ENCODE data around the gene SPZ1.
"Not testable (repeated sequence)": the region's sequence is repeated elsewhere in the genome, so short reads cannot be mapped to it uniquely, and the experiment has no call there.

The SPZ1 gene, protein sequence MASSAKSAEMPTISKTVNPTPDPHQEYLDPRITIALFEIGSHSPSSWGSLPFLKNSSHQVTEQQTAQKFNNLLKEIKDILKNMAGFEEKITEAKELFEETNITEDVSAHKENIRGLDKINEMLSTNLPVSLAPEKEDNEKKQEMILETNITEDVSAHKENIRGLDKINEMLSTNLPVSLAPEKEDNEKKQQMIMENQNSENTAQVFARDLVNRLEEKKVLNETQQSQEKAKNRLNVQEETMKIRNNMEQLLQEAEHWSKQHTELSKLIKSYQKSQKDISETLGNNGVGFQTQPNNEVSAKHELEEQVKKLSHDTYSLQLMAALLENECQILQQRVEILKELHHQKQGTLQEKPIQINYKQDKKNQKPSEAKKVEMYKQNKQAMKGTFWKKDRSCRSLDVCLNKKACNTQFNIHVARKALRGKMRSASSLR

GRCh38 chr5:80319702-80320101 lies at the start of gene SPZ1:
SPZ1 (plus strand) TSS chr5:80320002; CDS start chr5:80320216, 214 bp downstream.
- DNase-seq, result no peak

DNA sequence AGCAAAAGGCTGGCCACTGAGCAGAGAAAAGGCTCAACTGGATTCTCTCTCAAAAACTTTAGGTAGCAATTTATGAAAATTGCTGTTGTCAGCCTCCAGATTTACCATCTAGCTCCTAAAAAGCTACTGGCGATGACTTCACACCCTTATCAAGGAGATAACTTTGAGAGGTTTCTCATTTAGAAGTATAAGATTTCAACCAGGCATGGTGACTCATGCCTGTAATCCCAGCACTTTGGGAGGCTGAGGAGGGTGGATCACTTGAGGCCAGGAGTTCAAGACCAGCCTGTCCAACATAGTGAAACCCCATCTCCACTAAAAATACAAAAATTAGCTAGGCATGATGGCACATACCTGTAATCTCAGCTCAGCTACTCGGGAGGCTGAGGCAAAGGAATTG lies 49.3 kb upstream of the SPZ1 start:
- not testable (repeated sequence) for DNase-seq

GRCh38 chr5:80275347-80275746 lies 44.5 kb upstream of the SPZ1 start:
- DNase-seq, result no peak

DNA sequence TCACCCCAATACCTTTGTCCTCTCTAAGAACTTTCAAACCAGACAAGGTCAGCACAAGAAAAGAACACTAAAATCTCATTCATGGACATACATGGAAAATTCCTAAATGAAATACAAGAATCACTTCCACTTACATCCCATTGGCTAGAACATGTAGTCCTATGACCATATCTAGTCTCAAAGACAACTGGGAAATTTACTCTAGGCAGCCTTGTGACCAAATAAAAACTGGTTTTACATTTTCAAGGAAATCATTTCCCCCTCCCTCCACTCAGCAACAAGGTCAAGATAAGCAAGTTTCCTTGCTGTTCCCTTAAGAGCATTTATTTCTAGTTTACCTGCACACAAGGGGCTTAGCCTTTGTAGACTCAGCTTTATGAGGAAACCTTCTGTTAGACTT lies 43.6 kb upstream of the SPZ1 start:
- no peak for DNase-seq

DNA sequence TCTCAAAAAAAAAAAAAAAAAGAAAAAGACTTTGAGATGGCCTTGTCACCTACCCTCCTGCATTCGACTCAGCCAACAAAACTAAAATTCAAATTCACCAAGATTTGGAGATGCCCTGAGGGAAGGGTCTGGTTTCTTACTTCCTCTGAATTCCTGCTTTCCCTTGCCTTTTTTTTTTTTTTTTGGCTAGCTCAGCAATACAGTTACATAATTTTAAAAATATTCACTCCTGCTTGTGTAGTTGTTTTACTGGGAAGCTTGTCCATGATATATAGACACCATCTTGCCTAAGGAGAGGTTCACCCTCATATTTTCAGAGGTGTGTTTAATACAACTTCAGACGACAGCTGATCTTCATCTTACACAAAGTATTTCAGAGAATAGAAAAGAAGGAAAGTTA lies 42.6 kb upstream of the SPZ1 start:
- DNase-seq, result no peak

DNA sequence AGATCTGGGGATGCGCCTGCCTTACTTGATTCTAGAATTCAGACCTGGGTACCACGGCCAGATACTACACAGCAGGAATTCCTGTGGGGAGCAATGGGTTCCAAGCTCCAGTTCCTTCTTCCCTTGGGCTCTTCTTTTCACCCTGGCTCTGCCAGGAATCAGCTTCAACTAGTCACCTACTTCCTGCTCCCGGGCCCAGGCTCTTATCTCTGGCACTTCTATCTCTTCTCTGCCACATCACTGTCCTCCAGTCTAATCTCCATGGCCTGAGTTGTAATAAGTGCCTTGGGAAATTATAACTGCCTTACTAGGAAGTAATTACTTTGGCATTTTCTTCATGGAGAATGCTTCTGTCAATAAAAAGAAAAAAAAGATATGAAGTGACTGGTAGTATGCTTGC lies 37.7 kb upstream of the SPZ1 start:
- no peak for DNase-seq

DNA sequence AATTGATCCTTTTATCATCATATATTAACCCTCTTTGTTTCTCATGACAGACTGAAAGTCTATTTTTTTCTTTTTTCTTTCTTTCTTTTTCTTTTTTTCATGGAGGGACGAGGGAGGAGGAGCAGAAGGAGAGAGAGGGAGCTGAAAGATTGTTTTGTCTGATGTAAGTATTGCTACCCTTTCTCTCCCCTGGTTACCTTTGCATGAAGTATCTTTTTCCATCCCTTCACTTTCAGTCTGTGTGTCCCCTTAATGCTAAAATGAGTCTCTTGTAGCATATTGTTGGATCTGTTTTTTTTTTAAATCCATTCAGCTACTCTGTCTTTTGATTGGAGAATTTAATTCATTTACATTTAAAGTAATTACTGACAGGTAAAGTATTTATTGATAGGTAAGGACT lies 36.4 kb upstream of the SPZ1 start:
- no peak for DNase-seq

GRCh38 chr5:80284720-80285119 lies 35.1 kb upstream of the SPZ1 start:
- peak; percentile 17 to 28 for DNase-seq

GRCh38 chr5:80288177-80288576 lies 31.6 kb upstream of the SPZ1 start:
- no peak for DNase-seq

GRCh38 chr5:80289320-80289719 lies 30.5 kb upstream of the SPZ1 start:
- no peak for DNase-seq

DNA sequence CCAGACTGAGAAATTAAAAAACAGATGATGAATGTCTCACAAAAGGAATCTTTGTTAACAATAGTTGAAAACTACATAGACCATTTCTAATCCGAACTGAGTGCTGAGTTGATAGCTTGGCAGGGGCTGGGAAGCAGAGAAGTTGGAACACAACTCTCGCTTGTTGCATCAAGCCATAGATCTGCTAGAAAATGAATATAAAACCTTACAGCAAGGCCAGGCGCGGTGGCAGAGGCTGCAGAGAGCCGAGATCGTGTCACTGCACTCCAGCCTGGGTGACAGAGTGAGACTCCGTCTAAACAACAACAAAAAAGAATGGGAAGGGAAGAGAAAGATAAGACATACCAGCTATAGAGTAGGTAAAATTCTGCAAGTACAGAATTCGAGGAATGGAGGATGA lies 28.0 kb upstream of the SPZ1 start:
- no peak for DNase-seq

GRCh38 chr5:80296121-80296520 lies 23.7 kb upstream of the SPZ1 start:
- no peak for DNase-seq

GRCh38 chr5:80299601-80300000 lies 20.2 kb upstream of the SPZ1 start:
- DNase-seq, result no peak

DNA sequence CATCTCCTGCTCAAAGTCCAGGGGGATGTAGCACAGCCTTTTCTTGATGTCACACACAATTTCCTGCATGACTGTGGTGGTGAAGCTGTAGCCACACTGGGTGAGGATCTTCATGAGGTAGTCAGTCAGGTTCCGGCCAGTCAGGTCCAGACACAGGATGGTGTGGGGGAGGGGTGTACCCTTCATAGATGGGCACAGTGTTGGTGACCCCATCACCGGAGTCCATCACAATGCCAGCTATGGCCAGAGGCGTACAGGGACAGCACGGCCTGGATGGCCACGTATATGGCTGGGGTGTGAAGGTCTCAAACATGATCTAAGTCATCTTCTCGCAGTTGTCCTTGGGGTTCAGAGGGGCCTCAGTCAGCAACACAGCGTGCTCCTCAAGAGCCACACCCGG lies 19.7 kb upstream of the SPZ1 start:
- no peak for DNase-seq

DNA sequence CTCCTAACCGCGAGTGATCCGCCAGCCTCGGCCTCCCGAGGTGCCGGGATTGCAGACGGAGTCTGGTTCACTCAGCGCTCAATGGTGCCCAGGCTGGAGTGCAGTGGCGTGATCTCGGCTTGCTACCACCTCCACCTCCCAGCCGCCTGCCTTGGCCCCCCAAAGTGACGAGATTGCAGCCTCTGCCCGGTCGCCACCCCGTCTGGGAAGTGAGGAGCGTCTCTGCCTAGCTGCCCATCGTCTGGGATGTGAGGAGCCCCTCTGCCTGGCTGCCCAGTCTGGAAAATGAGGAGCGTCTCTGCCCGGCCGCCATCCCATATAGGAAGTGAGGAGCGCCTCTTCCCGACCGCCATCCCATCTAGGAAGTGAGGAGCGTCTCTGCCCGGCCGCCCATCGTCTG lies 19.0 kb upstream of the SPZ1 start:
- not testable (repeated sequence) for DNase-seq

- DNase-seq, result not testable (repeated sequence)
These were observed 18.5 kb upstream of the SPZ1 start for GRCh38 chr5:80301342-80301741.

GRCh38 chr5:80302636-80303035 lies 17.2 kb upstream of the SPZ1 start:
- DNase-seq, result no peak

- DNase-seq, result no peak
These were observed 11.3 kb upstream of the SPZ1 start for GRCh38 chr5:80308526-80308925.

- DNase-seq, result no peak
These were observed 9.7 kb upstream of the SPZ1 start for GRCh38 chr5:80309871-80310665.

DNA sequence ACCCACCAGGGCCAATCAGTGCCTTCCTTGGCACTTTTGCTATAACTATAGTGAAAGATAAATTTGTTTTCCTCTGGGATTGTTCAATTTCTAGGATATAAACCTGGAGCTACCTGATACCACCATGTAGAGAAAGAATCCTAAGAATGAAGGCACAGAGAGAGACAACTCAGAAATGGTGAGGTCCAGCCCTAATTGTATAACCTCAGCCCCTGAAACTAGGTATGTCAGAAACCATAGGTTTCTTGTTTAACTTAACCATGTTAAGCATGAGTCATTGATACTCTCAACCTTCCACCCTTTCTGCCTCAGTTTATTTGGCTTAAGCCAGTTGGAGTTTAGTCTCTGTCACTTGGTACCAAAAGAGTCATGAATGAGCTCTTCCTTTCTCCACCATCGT lies 4.6 kb upstream of the SPZ1 start:
- DNase-seq, result no peak

GRCh38 chr5:80318212-80318611 lies 1.6 kb upstream of the SPZ1 start:
- DNase-seq, result no peak

- no peak for DNase-seq
These were observed 5.1 kb downstream of the SPZ1 start for GRCh38 chr5:80324912-80325311.

DNA sequence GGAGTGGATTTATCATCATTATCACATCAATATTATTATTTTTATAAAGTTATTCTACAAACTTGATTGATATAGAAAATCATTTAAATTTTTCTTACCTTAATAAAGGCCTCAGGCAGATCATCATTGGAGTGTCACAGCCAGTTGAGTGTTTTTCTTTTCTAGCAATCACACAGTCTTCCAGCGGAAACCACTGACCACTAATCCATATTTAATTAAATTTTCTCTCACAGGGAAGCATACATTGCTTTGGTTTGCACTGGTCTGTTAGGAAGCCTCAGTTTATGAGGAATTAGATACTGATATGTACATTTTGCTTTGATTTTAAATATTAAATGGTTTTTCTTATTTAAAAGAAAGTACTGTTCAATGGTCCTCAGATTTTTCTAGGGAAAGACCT lies 6.7 kb downstream of the SPZ1 start:
- DNase-seq, result no peak

- DNase-seq, result no peak
These were observed 17.6 kb downstream of the SPZ1 start for GRCh38 chr5:80337379-80337778.

Measured in stimulated activated CD4-positive, alpha-beta T cell treated with anti-CD3 and anti-CD28 coated beads, Interleukin-2, amount 100 ng/mL, for 24 hours (primary cell).